ACC112 (cell line): ENCODE data around the gene SFSWAP.
A peak's percentile ranks its signal among the peaks of the same experiment; 100 is the strongest.
"Not testable (repeated sequence)": the region's sequence is repeated elsewhere in the genome, so short reads cannot be mapped to it uniquely, and the experiment has no call there.

Experiments used
- H2AFZ ChIP-seq: fragments of 200-600 bp; sonication (generic); one replicate; pipeline ENCODE4 v1.6.0; 2017; ENCODE audit warnings: antibody characterized with exemption, low read length; ENCODE audit not compliant: unreplicated experiment
- H3K27ac ChIP-seq: fragments of 200-600 bp; sonication (generic); 2 replicates; pipeline ENCODE4 v1.5.1; 2014; ENCODE audit warnings: low read depth, mild to moderate bottlenecking, antibody characterized with exemption, low read length, moderate library complexity
- H3K27me3 ChIP-seq: fragments of 200-600 bp; sonication (generic); 2 replicates; pipeline ENCODE4 v1.6.1; 2014; ENCODE audit warnings: mild to moderate bottlenecking, antibody characterized with exemption, low read length, moderate library complexity, mixed read lengths; ENCODE audit not compliant: insufficient read depth
- H3K36me3 ChIP-seq: fragments of 200-600 bp; sonication (generic); 2 replicates; pipeline ENCODE4 v1.6.1; 2016; ENCODE audit warnings: mild to moderate bottlenecking, antibody characterized with exemption, low read length, moderate library complexity, mixed read lengths; ENCODE audit not compliant: insufficient read depth
- H3K4me1 ChIP-seq: fragments of 200-600 bp; sonication (generic); one replicate; pipeline ENCODE4 v1.6.1; 2016; ENCODE audit warnings: low read length, mixed read lengths; ENCODE audit not compliant: insufficient read depth, unreplicated experiment, control insufficient read depth
- H3K4me3 ChIP-seq: fragments of 200-600 bp; sonication (generic); 2 replicates; pipeline ENCODE4 v1.5.1; 2014; ENCODE audit warnings: mild to moderate bottlenecking, low read depth, low read length
- H3K79me2 ChIP-seq: fragments of 200-600 bp; sonication (generic); one replicate; pipeline ENCODE4 v1.6.0; 2016; ENCODE audit warnings: low read length; ENCODE audit not compliant: control insufficient read depth, unreplicated experiment, insufficient read depth

The SFSWAP gene

DNA sequence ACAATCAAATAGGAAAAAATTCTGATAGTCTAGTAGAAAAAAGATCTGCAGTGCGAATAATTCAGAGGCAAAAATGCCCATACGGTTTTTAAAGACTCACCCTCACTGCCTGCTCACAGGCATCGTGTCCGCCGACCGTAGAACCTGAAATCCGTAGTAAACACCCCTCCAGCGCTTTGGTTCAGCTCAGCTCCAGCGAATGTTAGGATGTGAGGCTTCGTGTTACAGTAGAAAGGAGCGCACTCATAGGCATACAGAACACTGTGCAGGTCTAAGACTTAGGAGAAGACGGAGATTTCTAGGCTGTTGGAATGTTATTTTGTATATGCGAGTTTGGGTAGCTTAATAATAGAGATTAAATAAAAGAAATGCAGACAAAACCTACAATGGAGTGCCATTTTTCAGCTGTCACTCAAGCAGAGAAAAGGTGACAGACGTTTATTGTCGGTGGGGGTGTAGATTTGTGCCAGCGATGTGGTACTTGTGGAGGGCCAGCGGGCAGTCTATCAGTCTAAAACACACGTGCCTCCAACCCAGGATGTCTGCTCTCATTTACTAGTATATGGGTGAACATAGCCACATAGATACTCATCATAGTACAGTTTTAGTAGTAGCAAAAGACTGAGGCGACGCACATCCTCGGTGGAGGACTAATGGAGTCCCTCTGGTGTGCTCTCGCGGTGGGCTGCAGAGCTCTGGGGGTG is 25.7 kb downstream of the SFSWAP start:
- Histone ChIP-seq H3K4me1 (peaks cover 8% of the 10 kb centered on the region), H3K27me3 (no peaks in the 10 kb centered on the region), H3K79me2 (peaks cover 2% of the 10 kb centered on the region), H3K27ac (no peak overlapping the region), H2AFZ (no peak overlapping the region), H3K4me3 (no peak overlapping the region), H3K36me3 (peaks cover 10% of the 10 kb centered on the region)

DNA sequence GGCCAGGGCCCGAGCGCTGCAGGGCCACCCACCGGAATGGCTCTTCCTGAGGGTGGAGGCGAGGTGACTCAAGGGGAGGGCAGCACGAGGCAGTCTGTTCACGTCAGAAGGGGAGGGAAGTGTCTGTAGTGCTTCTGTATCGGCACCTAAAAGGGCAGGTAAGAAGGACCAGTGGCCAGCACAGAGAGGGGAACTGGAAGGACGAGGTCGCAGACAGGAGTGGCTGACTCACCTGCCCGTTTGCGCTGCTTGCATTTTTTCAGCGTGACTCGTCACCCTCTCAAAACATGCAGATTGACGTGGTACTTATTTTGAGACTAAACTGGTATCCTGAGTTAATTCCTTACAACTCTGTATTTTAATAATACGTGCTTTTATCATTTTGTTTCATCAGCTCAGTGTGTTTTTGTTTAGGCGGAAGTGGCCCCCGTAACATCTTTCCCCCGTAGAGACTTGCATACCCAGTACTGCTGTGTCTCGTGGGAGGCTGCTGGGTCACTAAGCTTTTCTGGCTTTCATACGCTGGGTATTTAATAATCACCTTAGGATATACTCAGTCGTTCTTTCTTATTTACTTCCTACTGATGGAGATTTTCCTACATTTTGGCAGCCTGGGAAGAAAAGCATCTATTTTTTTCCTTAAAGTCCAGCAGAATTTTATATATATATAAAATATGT is 26.4 kb downstream of the SFSWAP start:
- H3K79me2 ChIP-seq, result peaks cover 2% of the 10 kb centered on the region
- no peaks in the 10 kb centered on the region for H3K27me3 ChIP-seq
- H2AFZ ChIP-seq, result no peak overlapping the region
- H3K36me3 ChIP-seq, result peaks cover 17% of the 10 kb centered on the region
- H3K4me1 ChIP-seq, result peaks cover 8% of the 10 kb centered on the region
- no peak overlapping the region for H3K4me3 ChIP-seq
- peak overlapping the region; percentile 59 for H3K27ac ChIP-seq

DNA sequence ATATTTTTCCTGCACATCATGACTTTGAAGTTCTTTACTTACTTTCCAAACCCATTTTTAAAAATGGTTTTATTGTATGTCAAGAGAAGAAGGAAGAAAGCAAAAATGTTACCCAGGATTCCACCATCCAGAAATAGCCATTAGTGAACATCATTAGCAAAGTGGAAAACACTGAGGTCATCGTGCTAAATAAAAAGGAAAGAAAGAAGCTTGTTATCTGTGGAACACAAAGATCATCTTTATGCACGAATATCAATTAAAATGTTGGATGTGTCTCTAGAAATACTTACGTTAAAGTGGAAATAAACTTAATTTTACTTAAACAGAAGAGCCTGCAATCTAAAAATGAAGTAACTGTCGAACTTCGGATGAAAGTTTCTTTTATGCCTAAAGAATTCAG is 27.3 kb downstream of the SFSWAP start:
- Histone ChIP-seq H3K4me3 (no peak overlapping the region), H2AFZ (no peak overlapping the region), H3K36me3 (peaks cover 26% of the 10 kb centered on the region), H3K27me3 (no peaks in the 10 kb centered on the region), H3K4me1 (peaks cover 8% of the 10 kb centered on the region), H3K27ac (no peak overlapping the region), H3K79me2 (peaks cover 2% of the 10 kb centered on the region)

DNA sequence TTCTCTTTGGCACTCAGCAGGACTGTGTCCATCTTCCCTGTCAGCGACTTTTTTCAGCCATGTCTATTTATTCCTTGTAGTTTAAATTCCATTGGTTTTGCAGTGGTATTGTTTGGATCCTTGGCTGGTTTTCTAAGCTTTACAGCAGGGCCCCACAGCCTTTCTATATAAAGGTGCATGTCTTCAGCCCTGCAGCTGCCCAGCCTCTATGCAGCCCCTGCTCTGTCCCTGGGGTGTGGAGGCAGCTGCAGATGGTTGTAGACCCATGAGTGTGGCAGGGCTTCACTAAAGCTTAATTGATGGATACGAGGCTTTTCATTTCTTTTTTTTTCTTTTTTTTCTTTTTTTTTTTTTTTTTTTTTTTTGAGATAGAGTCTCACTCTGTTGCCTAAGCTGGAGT is 29.7 kb downstream of the SFSWAP start:
- peaks cover 44% of the 10 kb centered on the region for H3K36me3 ChIP-seq
- peaks cover 8% of the 10 kb centered on the region for H3K4me1 ChIP-seq
- H3K27me3 ChIP-seq, result no peaks in the 10 kb centered on the region
- H3K4me3 ChIP-seq, result no peak overlapping the region
- H3K79me2 ChIP-seq, result peaks cover 2% of the 10 kb centered on the region
- no peak overlapping the region for H2AFZ ChIP-seq
- H3K27ac ChIP-seq, result no peak overlapping the region

DNA sequence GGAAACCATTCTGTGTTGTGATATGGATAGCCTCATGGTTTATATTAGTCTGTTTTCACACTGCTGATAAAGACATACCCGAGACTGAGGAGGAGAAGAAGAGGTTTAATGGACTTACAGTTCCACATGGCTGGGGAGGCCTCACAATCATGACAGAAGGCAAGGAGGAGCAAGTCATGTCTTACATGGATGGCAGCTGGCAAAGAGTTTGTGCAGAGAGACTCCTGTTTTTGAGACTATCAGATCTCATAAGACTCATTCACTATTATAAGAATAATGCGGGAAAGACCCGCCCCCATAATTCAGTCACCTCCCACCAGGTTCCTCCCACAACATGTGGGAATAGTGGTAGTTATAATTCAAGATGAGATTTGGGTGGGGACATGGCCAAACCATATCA is 31.9 kb downstream of the SFSWAP start:
- H3K27me3 ChIP-seq, H3K4me1 ChIP-seq, H3K4me3 ChIP-seq, H2AFZ ChIP-seq, H3K27ac ChIP-seq, H3K79me2 ChIP-seq: not testable (repeated sequence)
- peaks cover 44% of the 10 kb centered on the region for H3K36me3 ChIP-seq

DNA sequence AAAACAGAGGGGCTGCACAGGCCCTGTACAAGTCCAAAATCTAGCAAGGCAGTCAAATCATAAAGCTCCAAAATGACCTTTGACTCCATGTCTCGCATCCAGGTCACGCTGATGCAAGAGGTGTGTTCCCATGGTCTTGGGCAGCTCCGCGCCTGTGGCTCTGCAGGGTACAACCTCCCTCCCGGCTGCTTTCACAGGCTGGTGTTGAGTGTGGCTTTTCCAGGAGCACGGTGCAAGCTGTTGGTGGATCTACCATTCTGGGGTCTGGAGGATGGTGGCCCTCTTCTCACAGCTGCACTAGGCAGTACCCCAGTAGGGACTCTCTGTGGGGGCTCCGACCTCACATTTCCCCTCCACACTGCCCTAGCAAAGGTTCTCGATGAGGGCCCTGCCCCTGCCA is 32.5 kb downstream of the SFSWAP start:
- peaks cover 44% of the 10 kb centered on the region for H3K36me3 ChIP-seq
- not testable (repeated sequence) for H3K79me2 ChIP-seq, H3K4me3 ChIP-seq, H3K27me3 ChIP-seq, H3K27ac ChIP-seq, H3K4me1 ChIP-seq, H2AFZ ChIP-seq

DNA sequence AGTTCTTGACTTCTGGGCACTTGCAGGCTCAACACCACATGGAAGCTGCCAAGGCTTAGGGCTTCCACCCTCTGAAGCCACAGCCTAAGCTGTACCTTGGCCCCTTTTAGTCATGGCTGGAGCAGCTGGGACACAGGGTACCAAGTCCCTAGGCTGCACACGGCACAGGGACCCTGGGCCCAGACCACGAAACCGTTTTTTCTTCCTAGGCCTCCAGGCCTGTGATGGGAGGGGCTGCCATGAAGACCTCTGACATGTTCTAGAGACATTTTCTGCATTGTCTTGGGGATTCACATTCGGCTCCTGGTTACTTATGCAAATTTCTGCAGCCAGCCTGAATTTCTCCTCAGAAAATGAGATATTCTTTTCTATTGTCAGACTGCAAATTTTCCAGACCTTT is 33.0 kb downstream of the SFSWAP start:
- not testable (repeated sequence) for H3K4me1 ChIP-seq, H3K79me2 ChIP-seq, H3K4me3 ChIP-seq, H3K27ac ChIP-seq, H2AFZ ChIP-seq, H3K27me3 ChIP-seq
- H3K36me3 ChIP-seq, result peaks cover 44% of the 10 kb centered on the region

DNA sequence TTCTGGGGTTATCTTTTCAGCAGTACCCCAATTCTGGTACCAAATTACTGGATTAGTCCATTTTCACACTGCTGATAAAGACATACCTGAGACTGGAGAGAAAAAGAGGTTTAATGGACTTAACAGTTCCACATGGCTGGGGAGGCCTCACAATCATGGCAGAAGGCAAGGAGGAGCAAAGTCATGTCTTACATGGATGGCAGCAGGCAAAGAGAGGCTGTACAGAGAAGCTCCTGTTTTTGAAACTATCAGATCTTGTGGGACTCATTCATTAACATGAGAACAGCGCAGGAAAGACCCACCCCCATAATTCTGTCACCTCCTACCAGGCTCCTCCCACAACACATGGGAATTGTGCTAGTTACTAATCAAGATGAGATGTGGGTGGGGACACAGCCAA is 33.8 kb downstream of the SFSWAP start:
- H3K27me3 ChIP-seq, H3K4me3 ChIP-seq, H3K27ac ChIP-seq, H2AFZ ChIP-seq, H3K79me2 ChIP-seq, H3K4me1 ChIP-seq: not testable (repeated sequence)
- peaks cover 44% of the 10 kb centered on the region for H3K36me3 ChIP-seq

DNA sequence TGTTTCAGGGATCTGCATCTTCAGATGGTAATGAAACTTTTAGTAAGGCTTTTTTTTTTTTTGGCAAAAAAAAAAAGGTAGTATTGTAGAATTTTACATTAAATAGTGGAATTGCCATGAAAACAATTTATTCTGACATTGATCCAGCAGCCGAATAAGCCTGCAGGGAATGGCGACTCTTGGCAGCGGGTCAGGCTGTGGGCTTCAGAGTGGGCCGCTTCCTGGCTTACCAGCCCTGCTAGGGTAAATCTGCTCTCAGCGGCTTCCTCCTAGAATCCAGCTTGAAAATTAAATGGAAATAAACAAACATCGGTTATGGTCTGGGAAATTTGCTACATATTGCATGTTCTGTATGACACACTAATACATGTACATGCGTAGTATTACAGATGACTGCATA is 34.8 kb downstream of the SFSWAP start:
- H3K36me3 ChIP-seq, result peaks cover 35% of the 10 kb centered on the region
- no peaks in the 10 kb centered on the region for H3K4me1 ChIP-seq

DNA sequence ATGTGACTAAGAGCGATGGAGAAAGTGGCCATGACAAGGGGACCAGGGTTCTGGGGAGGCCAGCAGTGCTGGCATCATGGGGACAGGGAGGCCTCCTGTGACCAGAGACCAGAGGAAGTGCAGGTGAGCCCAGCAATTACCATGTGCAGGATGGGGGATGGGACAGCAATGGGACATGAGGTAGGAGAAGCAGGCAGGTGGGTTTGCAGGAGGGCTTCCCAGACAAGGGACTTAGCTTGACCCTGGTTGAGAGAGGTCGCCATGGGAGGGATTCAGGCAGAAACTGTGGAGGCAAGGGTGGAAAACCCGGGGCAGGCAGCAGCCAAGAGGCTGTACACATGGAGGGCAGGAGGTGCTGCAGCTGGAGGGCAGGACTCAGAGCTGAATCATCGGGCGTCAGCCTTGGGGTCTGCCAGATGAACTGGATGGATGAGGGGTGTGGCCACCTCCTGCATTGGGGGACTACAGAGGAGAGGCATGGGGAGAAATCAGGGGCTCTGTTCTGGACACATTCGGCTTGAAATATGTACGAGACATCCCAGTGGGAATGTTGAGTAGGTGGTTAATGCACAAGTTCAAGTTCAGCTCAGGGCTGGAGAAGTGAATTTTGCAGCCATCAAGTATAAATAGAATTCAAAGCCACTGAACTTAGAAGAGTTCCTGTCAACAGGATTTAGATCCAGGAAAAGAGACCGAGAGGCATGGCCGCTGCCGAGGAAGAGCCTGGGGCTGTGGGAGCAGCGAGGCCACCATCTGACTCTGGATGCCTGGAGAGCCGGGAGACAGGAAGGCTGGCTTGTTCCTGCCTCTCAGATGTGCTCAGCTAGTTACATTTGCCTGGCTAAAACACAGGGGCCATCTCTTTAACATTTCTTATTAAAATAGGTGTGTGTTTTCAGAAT is 36.6 kb downstream of the SFSWAP start:
- Histone ChIP-seq H3K4me1 (no peaks in the 10 kb centered on the region), H3K79me2 (no peaks in the 10 kb centered on the region), H3K27ac (no peak overlapping the region), H3K36me3 (peaks cover 25% of the 10 kb centered on the region), H3K27me3 (no peaks in the 10 kb centered on the region), H2AFZ (no peak overlapping the region), H3K4me3 (no peak overlapping the region)

More for the DNA sequence above, 34.8 kb downstream of the SFSWAP start:
- no peak overlapping the region for H2AFZ ChIP-seq
- no peak overlapping the region for H3K4me3 ChIP-seq
- no peak overlapping the region for H3K27ac ChIP-seq
- no peaks in the 10 kb centered on the region for H3K27me3 ChIP-seq
- no peaks in the 10 kb centered on the region for H3K79me2 ChIP-seq
